Measurements from ENCODE around the gene HAP1.

DNA sequence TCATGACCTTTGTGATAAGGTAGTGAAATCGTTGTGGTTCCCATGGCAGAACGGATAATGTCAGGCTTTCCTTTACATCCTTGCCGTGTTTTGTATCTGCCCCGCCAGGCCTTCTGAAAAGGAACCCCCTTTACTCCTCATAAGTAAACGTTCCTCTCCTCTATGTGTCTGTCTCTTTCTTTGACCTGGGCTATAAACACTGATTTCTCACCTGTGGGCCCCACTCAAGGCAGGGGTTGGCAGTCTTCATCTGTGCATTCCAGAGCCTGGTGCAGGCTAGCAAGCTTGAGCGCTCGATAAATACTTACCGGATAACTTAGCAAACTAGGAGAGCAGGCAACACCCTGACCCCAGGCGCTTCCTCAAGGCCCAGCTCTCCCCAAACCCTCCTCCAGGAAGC is 7.3 kb upstream of the HAP1 start:
- TF ChIP-seq CTCF (IDR thresholded peaks at IDR 0.05): no peak
- TF ChIP-seq, protein P1, sequence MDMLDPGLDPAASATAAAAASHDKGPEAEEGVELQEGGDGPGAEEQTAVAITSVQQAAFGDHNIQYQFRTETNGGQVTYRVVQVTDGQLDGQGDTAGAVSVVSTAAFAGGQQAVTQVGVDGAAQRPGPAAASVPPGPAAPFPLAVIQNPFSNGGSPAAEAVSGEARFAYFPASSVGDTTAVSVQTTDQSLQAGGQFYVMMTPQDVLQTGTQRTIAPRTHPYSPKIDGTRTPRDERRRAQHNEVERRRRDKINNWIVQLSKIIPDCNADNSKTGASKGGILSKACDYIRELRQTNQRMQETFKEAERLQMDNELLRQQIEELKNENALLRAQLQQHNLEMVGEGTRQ (IDR thresholded peaks at IDR 0.05; ENCODE audit: borderline replicate concordance, low read depth, low read length): no peak
- no peak for TF ChIP-seq POLR2AphosphoS5 (IDR thresholded peaks at IDR 0.05; ENCODE audit: low read depth, low read length)
- TF ChIP-seq RCOR1 (IDR thresholded peaks at IDR 0.05; ENCODE audit: low read length): no peak
- TF ChIP-seq TAF1 (IDR thresholded peaks at IDR 0.05; ENCODE audit: borderline replicate concordance, low read depth, low read length): no peak
- no peak for TF ChIP-seq MXI1 (IDR thresholded peaks at IDR 0.05; ENCODE audit: low read depth, low read length)
- no peak for TF ChIP-seq RFX5 (IDR thresholded peaks at IDR 0.05; ENCODE audit: low read length)
- TF ChIP-seq EZH2phosphoT487 (IDR thresholded peaks at IDR 0.05; ENCODE audit: borderline replicate concordance, low read depth): no peak
- TF ChIP-seq EP300 (IDR thresholded peaks at IDR 0.05; ENCODE audit: borderline replicate concordance in 1 of 2, low read depth in 1 of 2, low read length in 1 of 2): no peak
- TF ChIP-seq MAX (IDR thresholded peaks at IDR 0.05; ENCODE audit: low read depth): no peak
- TF ChIP-seq SIN3A (IDR thresholded peaks at IDR 0.05; ENCODE audit: borderline replicate concordance, low read depth, low read length): no peak
- no peak for TF ChIP-seq SMC3 (IDR thresholded peaks at IDR 0.05; ENCODE audit: low read depth, low read length)
- no peak for TF ChIP-seq FOXJ3 (CRISPR knock-in tag; IDR thresholded peaks at IDR 0.05)
- no peak for TF ChIP-seq JUND (IDR thresholded peaks at IDR 0.05)

Data from SK-N-SH (cell line).